Hematopoietic multipotent progenitor cell treated with erythropoietin and hydrocortisone succinate and interleukin-3 and kit ligand, for 17 days (in vitro differentiated cells): Measurements from ENCODE around the gene PPIF.
"Not testable (repeated sequence)": the region's sequence is repeated elsewhere in the genome, so short reads cannot be mapped to it uniquely, and the experiment has no call there.

ENCODE experiments used
- DNase-seq: peaks from one replicate; pipeline ENCODE4 v3.0.0-alpha.2; 2015; ENCODE audit warnings: low spot score

The PPIF gene

DNA sequence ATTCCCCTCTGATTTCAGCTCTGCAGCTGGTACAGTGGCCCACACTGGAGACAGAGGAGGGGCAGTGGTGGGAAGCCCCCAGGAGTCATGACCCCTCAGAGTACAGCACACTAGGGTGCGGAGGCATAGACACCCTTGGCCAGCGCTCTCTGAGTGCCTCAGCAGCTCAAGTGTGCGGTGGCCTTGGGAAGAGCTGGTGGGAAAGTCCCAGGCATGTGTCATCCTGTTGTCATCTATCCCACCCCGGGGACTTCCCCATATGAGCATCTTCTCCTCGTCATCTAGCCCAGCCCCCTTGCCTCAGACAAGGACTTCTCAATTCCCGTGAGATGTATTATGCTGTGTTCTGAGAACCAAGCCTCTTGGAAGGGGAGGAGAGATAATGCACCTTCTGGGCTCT lies 15.6 kb upstream of the PPIF start:
- no peak for DNase-seq

DNA sequence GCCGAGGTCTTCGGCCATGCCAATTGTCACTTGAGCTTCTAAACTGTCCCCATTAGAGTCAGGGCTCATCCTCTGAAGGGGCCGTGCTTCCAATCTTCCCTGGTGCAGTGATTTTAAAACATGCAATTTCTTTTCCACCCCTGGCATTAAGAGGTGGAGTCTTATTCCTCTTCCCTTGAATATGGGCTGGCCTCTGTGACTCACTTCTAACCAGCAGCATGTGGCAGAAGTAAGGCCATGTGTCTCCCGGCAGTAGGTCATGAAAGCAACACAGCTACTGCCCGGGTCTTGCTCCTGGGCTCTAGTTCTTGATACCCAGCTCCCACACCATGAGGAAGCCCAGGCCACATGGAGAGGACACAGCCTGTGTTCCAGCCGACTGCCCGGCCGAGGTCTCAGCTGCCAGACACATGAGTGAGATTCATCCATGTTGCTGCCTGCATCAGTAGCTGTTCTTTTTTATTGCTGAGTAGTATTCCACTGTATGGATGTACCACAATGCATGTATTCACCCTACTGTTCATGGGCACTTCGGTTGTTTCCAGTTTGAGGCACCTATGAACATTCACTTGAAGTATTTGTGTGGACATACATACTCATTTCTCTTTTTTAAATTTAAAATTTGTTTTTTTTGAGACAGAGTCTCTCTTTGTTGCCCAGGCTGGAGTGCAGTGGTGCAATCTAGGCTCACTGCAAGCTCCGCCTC lies 14.5 kb upstream of the PPIF start:
- not testable (repeated sequence) for DNase-seq

DNA sequence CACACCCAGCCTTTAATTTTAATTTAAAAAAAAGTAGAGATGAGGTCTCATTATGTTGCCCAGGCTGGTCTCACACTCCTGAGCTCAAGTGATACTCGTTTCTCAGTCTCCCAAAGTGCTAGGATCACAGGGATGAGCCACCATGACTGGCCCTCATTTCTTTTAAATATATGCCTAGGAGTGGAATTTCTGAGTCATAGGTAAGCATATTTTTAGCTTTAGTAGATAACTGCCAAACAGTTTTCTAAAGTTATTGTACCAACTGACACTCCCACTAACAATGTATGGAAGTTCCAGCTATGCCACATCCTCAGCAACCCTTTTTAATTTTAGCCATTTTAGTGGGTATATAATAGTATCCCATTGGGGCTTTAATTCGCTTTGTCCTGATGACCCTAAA lies 13.8 kb upstream of the PPIF start:
- DNase-seq, result no peak

DNA sequence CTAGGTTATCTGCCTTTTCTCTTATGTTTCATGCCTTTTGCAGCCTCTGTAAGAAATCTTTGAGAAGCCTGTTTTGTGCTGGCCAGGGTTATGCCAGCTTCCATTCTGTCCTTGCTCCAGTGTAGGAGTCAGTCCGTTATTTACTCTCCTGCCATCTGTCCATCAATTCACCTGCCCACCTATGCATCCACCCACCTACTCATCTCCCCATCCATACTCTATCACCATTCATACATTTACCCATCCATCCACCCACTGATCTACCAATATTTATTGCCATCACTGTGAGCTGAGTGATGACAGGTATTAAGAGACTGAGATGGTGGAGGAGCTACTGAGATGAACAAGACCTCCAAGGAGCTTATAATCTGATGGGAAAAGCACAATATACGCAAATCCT lies 12.7 kb upstream of the PPIF start:
- no peak for DNase-seq

DNA sequence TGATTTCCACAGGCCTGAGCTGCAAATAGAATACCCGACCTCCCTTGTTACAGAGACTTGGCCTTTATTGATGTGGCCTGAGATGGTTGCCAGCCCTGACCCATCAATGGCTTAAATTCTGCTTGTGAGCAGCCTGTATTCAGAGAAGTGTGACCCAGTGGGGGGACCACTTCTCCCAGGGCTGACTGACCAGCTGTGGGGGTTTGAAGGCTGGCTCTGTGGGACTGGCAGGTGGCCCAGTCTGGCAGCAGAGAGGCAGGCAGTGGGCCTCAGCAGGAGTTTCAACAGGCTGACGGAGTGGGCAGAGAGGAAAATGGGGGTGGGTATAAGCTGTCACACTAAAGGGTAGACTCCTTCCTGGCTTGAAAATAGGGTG lies 12.2 kb upstream of the PPIF start:
- no peak for DNase-seq

DNA sequence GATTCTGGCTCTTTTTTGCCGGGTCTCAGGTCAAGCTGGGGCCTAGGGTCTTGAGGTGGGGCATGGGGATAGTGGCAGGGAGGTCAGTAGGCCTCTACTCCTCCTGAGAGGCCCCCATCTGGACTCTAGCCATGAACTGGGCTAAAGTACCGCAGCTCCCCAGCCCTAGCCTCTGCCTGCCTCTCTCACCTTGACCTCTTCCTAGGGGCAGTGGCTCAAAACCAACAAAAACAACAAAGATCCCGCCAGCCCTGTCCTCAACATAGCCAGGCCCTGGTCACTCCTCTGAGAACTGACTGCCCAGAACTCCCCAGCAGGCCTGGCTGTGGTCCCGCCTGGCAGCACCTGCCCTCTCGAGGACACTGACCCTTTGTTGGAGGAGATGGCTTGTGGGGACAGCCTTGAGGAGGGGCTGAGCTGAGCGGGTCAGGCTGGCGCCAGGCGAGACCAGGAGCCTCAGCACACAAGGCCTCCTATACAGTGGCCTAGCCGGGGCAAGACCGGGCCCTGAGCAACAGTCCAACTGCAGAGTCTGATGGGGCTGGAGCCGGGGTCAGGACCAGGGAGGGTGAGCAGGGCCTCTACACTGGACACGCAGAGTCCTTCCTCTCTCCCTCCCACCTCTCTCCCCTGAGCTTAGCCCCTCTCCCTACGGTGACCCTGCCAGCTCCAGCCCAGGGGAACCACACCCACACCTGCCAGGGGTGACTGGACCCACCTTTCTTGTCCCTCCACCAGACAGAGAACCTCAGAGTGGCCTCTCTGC lies 11.6 kb upstream of the PPIF start:
- no peak for DNase-seq

DNA sequence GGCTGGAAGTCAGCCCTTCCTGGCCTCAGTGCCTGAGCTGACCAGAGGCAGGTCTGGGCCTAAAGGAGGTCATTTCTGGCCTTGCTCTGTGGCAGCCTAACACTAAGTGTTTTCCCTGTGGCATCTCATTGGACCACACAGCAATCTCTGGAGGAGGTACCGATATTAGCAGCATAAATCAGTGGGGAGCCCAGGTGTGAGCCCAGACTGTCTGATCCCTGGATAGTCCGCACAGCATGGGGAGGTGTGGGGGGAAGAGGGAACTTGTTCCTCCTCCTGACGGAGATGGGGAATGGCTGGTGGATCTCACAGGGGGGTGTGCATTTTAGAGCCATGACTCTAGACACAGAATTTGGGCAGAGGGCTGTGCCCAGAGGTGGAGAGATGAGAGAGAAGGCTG lies 11.0 kb upstream of the PPIF start:
- no peak for DNase-seq

DNA sequence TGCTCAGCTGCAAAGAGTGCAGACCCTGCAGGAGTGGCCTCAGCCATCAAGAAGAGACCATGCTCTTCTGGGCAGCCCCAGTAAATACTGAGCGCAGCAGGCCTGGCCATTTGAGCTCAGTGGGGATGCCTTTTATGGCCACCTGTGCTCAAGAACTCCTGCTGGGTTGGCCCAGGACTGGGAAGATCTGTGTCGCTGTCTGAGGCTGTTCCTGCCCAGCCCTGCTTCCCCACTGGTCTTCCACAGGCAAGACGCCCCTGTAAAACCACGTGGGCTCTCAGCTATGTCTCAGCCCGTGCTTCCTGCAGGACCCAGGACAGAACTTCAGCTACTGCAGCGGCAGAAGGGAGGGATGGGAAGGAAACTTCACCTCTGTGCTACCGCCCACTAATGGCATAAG lies 10.5 kb upstream of the PPIF start:
- DNase-seq, result no peak

DNA sequence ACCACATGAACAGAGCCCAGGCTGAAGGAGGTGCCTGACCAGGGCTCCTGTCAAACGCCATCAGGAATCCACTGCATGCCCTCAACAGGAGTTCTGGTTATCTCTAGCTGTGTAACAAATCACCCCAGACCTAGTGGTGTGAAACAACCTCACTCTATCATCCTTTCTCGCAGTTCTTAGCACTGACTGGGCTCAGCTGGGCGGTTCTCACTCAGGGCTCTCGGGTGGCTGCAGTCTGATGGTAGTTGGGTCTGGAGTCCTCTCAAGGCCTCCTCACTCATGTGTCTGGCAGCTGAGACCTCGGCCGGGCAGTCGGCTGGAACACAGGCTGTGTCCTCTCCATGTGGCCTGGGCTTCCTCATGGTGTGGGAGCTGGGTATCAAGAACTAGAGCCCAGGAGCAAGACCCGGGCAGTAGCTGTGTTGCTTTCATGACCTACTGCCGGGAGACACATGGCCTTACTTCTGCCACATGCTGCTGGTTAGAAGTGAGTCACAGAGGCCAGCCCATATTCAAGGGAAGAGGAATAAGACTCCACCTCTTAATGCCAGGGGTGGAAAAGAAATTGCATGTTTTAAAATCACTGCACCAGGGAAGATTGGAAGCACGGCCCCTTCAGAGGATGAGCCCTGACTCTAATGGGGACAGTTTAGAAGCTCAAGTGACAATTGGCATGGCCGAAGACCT lies 9.3 kb upstream of the PPIF start:
- not testable (repeated sequence) for DNase-seq

DNA sequence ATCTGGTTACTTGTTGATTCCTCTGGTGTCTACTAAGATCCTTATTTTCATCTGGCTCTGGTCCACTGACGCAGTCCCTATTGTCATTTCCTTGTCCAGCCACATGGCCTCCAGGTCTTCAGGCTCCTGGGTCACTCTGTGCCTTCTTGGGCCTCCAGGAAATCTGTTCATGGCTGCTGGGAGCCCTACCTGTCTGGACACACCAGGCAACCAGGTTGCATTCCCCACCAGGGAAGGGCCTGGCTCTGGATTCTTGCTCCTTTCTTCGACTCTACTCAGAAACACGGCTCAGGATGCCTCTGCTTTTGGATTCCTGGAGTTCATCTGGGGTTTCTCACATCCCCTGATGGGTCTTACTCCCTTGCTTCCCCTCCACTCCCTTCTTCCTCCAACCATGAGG lies 8.0 kb upstream of the PPIF start:
- no peak for DNase-seq

DNA sequence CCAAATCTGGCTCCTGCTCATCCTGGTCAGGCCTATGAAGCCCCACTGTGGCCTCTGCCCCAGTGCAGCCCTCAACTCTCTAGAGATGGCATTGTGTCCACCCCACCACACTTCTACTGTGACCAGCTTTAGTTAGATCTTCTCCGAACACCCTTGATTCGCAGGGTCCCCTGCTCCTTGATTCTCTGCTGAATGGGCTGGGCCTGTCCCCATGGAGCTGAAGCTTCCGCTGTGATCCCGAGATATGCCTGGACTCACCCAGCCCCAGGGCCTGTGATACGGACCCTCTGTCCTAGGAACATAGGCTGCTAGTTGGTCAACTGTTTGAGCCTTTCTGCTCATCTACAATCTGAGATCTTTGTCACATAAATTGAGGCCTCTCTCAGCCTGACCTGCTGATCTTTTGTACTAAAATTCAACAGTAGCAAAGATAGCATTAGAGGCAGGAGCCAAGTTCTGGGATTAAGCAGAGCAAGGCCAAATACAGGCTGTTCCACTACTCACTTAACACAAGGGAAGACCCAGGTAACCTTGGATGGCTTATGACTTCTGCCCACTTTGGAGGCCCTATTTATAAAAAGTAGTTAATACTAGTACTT lies 6.5 kb upstream of the PPIF start:
- no peak for DNase-seq

DNA sequence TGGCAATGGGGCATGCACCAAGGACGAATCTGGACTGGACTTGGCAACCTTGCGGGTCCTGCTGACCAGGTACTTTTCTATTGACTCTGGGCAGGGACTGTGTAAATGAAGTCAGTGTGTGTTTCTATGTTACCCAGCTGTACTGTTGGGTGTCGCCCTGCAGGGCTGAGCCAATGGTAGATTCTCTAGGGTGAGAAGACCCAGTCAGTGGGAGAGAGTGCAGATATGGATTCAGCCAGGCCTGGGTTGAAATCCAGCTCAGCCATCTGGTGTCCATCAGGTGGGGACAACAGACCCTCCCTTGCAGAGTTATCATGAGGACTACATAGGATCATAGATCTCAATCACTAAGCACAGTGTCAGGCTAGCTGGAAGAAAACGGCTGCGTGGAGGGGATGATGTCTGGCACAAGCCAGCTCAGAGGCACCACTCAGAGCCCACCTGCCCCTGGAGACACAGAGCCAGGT lies 4.9 kb upstream of the PPIF start:
- DNase-seq, result no peak

DNA sequence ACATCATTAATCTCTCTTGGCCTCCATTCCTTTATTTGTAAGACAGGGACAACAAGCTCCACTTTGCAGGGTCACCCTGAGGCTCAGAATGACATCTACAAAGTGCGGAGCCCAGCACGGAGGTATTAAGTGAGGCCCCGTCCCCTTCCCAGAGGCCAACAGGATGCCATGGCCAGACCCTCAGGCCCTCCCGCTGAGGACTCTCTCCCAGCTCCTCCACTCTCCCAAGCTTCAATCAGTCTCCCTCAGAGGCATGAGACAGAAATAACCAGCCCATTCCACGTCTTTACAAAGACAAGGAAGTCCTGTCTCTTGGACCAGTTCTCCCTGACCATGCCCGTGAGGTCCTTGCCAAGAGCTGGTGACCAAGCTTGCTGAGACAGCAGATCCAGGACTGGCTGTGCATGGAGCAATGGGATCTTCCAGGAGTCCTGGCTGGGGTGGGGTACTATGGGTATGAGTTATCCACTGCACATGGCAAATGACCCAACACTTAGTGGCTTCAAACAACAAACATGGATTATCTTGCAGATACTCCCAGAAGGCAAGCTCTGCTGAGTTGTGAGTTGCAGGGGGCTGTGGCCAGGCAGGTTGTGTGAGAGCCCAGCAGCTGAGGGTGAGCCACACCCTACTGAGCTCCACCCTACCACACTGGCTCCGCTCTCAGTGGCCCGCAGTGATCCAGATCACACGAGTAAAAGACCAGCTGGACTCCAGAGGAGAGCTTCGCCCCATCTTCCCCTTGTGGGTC lies 4.3 kb upstream of the PPIF start:
- DNase-seq, result peak; percentile 12

DNA sequence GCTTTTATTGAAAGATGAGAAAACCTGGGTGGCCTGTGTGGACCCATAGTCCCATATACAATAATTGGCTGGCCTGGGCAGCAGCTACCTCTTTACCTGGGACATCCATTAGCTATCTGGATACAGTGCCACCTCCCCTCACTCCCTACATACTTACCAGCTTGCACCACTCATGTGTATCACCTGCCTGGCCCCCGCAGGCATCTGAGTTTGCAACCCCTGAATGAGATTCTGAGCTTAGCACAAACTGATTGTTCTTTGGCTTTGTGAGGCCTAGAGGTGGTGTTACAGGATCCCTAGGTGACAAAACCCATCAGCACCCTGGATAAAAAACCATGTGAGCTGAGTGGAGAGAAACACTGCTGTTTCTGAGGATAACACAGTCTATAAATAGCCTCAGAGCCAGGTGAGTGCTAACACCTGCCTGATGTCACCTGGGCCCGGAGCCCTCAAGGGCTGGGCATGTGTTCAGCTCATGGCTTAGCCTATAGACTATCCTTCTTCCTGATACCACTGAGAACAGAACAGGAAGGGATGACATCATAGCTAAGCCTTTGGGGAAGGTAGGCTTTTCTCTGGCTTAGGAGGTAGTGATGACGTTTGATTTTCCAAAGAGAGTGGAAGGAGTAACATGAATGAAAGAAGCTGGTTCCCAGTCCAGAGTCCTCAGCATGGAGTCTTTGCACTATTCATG lies 2.6 kb upstream of the PPIF start:
- no peak for DNase-seq

DNA sequence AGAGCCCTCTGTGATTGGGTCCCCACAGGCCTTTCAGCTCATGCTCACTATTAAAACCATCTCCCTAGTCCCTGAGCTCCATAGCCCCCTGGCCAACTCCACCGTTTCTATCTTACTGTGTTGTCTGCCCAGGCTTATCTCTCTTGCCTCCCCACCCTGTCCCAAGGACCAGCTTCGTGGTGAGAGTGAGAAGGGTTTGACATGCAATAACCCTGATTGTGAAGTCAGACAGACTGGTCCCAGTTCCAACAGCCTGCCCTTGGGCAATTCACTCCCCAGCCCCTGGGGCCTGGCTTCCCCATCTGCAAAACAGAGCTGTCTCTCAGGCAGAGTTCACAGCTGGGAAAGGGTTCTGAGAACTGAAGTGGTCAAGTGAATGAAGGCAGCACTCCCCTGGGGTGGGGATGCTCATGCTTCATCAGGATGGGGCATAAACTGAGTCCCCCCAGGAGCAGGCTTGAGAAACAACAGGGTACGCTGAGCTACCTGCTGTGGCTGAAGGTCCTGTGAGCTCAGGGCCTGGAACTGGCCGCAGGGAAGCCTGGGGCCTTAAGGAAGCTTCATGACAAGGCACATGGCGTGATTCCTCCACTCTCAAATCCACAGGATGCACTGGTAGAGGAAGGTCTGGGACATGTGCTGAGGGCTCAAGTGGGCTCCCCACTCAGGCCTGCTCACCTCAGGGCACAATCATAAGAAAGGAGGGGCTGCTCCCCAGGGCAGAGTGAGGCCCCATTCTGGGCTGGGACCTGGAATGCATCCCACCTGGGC lies 1.8 kb upstream of the PPIF start:
- DNase-seq, result no peak

DNA sequence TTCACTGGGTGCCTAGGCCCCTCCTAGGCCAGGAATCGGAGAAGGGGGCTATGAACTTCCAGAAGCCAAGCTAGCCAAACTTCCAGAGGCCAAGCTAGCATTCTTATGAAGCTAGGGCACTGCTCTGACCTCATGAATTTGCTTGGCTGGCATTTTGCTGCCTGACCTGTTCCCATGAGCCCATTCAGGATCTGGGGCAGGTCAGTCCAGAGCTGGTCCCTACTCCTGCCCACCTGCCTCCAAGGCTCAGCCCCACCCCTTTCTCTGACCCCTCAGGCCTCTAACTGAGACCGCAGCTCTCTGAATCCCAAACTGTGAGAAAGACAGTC lies 1.3 kb upstream of the PPIF start:
- no peak for DNase-seq

DNA sequence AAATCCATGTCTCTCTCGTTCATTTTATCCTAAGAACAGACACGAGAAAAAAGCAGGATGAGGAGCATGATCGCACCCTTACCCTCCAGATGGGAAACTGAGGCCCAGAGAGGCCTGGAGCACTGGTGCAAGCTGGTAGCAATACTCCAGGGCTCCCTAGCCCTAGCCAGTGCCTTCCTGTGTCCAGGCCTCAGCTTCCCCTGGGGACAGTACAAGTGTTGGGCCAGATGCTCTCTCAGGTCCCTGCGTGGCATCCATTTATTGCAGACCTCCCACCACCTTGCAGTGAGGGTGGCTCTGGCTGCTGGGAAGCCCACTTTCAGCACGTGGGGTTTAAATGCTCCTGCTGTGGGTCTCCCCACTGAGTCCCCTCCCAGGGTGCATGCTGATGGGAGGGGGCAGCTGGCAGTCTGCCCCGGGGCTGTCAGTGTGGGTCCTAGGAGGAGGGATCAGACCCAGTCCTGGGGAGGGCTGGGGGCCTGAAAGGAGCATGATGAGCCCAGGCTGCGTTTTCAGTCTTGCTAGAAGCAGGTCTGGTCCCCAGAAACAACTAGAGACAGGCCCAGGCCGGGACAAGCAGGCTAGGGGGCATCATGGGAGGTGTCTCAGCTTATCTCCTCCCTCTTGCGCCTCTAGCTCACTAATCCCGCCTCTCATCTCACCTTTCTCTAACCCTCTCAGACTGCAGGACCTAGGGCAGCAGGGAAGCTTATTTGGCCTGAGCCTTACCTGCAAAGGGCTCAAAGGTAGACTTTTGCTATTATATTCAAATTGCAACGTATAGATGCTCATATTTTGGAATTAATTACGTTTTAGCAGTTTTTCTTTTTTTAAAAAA lies 662 bp upstream of the PPIF start:
- DNase-seq, result no peak

DNA sequence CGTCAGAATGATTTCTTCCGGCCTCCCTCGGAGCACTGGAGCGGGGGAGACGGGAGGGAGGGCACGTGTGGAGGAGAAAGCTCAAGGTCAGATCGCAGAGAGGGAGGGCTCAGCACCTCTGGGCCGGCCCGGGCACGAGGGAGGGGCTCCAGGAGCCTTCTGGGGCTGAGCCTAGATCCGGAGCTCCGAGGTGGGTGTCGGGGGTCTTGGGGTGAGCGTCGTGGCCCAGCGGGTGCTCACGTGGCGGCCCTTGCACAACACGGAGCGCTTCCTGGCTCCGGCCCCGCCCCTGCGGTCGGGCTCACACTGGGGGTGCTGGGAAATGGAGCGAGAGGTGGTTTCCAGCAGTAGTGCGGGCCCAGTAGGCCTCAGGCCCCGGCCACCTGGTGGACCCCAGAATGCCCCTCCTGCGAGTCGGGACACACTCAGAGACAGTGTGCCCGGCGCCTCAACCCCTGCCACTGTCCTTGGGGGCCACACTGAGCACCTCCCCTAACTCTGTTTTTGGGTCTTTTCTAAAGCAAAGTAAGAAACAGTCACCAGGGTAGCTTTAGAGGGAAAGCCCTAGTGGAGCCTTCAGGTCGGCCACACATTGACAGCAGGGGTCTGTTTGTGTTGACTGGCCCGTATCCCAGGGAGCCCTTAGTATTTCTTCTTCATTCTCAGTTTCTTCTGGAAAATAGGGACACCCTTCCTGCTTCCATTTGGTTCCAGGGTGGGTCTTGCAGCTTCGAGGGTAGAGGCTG lies 798 bp downstream of the PPIF start:
- DNase-seq, result peak; percentile 32

DNA sequence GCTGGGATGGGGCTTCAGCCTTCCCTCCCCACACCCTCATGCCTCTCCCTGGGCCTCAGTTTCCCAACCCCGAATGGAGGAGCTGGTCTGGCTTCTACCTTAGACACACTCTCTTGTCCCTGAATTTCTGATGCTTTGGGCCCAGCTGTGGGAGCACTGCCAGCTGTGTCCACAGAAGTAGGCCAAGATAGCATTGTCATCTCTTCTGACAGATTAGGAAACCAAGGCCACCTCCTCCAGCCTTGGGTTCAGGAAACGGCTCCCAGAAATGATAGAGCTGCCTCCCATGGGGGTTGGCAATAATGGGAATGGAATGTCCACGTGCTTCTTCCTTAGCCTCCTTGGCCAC lies 1.3 kb downstream of the PPIF start:
- no peak for DNase-seq
